SIG-M5 treated with dmso at 0.1 percent for 504 hours (cell line): ENCODE results near the gene ZFAND6.

Source experiments
- DNase-seq: peaks from one replicate; lab custom pipeline; 2025; ENCODE audit not compliant: unreplicated experiment; lab: John Stamatoyannopoulos, UW

ZFAND6 gene

DNA sequence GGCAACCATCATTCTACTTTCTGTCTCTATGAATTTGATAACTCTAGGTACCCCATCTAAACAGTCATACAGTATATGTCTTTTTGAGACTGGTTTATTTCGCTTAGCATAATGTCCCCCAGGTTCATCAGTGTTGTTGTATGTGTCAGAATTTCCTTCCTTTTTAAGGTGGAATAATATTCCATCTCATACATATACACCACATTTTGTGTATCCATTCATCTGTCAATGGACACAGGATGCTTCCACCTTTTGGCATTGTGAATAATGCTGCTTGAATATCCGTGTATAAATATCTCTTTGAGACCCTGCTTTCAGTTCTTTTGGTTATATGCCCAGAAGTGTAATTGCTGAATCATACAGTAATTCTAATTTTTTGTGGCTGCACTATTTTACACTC, 10.4 kb upstream of the ZFAND6 start:
- DNase-seq, result no peak

DNA sequence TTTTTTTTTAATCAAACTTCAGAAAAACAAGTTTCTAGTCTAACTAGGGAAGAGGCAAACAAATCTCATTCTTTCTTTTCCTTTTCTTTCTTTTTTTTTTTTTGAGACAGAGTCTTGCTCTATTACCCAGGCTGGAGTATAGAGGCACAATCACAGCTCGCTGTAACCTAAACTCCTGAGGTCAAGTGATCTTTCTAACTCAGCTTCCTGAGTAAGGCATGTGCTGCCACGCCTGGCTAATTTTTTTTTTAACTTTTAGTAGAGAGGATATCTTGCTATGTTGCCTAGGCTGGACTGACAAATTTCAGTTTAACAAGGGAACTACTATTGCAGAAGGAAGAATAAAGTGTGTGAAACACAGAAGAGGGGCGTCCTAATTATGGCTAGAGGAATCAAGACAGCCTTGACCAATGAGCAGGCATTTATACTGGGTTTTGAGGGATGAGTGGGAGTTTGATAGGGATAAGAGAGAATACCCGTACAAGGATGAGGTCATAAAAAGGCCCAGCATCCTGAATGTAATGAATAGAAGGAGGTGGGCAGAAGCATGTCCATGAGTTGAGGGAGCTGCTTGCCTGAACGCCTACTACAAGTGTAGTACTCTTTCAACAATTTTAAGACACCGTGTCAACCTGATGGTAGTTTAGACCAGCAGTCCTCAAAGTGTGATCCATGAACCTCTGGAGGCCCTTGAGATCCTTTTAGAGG, 6.7 kb upstream of the ZFAND6 start:
- no peak for DNase-seq

DNA sequence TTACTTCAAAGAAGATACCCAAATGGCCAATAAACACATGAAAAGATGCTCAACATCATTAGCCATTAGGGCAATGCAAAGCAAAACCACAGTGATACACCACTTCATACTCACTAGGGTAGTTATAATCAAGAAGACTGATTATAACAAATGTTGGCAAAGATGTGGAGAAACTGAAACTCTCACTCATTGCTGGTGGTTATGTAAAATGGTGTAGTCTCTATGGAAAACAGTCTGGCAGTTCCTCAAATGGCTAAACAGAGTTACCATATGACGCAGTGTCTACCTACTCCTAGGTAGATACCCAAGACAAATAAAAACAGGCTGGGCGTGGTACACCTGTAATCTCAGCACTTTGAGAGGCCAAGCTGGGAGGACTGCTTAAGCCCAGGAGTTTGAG, 3.5 kb upstream of the ZFAND6 start:
- peak; percentile 21 for DNase-seq

DNA sequence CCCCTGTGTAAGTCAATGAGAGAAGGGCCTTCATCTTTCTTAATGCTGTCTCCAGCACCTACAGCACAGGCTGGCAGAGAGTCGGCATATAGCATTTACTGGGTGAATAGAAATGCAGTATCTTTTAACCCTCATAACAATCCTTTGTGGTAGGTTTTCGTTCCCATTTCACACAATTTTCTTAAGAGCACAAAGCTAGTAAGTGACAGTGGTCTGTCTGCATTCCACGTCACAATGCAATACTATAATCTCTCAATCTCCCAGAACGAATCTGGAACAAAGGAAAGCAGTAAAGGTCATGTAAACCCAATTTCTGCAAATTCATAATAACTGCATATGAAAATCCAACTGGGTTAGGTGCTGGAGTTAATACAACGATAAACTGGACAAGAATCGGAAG, 1.4 kb upstream of the ZFAND6 start:
- no peak for DNase-seq

DNA sequence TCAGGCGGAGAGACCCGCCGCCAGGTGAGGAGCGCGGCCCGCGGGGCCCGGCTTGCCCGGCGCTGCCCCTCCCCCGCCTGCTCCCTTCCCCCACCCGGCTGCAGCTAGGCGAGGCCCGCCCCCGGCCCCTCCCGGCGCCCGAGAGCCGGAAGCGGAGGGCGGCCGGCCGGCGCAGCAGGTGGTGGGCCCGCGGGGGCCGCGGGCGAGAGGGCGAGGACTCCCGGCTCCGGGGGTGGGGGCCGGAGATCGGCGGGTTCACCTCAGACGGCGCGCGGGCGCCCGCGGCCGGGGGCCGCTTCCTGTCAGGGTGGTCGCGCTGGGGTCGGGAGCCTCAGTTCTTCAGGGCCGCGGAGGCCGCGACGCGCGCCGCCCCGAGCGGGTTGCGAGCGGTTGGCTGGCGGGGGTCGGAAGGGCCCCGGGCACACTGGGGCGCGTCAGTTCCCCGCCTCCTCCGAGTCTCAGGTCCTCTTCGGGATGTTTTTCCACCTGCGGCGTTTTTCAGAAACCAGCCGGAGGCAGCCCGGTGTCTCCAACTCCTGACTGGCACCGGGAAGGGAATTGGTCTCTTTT, 395 bp downstream of the ZFAND6 start:
- DNase-seq, result peak; percentile 69

DNA sequence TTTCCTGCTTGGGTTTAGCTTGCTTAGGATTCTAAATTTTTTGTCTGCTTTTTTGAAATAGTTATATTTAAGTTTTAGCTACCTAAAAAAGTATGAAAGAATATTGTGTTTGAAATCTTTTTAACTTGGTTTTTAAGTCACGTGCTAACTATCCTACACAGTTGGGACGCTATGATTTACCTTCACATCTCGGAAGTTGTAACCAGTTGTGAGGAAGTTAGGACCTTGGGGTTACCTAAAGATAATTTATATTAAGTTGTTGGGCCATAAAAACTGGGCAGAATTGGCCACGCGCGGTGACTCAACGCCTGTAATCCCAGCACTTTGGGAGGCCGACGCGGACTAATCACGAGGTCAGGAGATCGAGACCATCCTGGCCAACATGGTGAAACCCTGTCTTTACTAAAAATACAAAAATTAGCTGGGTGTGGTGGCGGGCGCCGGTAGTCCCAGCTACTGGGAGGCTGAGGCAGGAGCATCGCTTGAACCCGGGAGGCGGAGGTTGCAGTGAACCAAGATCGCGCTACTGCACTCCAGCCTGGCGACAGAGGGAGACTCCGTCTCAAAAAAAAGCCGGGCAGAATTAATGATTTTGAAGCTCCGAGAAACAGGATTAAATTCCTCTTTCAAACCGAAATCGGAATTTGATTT, 1.0 kb downstream of the ZFAND6 start:
- DNase-seq, result peak; percentile 51

DNA sequence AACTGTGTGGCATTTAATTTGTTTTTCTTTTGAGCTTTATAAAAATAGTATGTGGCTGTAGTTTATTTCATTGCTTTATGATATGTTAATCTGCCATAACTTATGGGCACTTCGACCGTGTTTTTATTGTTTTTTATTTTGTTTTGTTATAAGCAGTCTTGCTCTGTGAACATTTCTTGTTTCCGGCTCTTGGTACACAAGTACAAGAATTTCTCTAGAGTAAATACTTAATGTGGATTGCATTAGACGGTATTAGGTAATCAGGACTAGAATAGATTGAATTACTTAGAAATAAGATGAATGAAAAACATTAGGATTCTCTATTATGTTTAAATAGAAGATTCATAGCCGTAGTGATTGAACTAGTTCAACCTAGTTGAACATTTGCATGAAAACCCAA, 2.1 kb downstream of the ZFAND6 start:
- no peak for DNase-seq

DNA sequence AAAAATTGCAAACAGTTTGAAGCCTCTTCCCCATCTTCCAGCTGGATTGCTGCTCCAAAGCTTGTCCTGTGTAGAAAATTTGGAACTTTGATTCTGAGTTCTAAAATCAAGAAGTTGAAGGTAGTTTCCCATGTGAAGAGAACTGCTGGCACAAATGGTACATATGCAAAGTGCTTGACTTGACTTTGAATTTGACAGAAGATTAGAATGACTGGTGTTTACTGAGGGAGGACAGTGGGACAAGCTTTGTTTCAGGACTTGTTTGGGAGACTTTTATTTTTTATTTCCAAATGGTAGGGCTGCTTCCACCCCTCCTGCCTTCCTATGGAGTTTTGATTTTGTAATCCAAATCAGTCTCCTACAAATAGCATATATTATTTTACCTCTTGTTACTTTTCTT, 7.4 kb downstream of the ZFAND6 start:
- DNase-seq, result no peak

DNA sequence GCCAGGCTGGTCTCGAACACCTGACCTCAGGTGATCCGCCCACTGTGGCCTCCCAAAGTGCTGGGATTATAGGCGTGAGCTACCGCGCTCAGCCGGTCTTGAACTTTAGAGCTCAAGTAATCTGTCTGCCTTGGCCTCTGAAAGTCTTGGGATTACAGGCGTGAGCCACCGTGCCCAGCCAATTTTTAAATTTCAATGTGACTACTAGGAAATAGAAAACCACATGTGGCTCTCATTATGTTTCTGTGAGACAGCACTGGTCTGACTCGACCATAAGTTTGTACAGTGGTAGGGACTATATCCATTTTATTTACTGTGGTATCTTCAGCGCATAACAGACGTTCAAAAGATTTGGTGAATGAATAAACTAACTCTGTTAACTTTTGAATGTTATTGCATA, 9.1 kb downstream of the ZFAND6 start:
- DNase-seq, result no peak

DNA sequence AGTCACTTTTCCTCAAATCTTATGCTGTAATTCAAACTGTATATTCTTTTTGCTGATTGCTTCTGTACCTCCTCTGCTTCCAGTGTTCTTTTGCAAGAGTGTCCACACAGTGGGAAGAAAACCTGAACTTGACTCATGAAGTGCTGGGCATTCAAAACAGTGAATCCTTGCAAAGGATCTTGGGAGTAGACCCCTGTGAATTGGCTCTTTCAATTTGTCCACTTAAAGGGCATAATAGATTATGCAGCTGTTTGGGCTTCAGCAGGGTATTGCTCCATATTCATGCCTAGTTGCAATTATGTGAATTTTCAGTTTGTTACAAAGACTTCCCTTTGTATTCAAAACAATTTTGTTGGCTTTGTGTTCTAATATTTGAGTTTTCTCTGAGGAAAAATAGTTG, 11.4 kb downstream of the ZFAND6 start:
- DNase-seq, result peak; percentile 52

DNA sequence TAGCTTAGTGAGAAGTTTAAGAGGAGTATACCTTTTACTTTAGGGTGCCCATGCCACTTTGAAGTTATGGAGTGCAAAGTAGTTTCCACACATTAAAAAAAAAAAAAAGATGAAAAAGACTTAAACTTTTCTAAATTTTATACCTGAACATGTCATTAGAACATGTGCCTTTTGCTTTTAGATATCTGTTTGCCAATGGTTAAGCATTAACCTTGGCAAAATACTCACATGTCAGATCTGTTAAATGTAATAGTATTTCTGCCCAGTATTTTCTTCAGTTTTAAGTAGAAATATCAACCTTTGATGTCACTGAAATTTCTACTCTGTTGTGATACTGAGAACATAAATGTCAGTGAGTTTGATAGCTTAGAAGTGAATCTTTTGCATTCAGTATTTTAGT, 12.2 kb downstream of the ZFAND6 start:
- no peak for DNase-seq

DNA sequence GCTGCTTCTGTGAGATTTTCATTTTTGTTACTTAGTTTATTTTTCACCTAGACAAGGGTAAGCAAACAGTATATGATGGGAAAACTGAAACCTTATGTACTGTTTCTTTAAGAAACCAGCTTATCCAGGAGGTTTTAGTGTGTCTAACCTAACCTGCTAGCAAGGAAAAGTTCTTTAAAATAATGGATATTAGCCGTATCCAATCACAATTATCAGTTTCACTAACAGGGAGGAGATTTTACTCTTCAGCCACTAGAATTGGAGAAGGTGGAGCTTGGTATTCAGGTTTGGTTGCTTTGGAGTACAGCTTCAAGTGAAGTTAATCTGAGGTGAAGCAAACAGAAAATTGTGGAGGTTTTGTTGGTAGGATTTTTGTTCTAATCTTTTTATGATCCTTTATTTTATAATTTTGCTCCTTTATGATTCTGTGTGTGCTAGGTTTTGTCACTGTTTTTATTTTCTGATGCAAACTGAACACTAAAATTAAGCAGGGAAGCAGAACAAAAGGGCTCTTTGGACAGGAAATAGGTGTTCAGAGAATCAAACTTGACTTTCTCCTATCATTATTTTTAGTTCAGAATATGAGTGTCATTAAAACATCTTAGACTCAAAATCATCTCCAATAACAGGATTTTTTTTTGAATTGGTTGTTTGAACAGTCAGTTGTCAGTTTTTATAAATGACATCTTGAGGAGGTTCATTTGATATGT, 13.0 kb downstream of the ZFAND6 start:
- DNase-seq, result peak; percentile 97

DNA sequence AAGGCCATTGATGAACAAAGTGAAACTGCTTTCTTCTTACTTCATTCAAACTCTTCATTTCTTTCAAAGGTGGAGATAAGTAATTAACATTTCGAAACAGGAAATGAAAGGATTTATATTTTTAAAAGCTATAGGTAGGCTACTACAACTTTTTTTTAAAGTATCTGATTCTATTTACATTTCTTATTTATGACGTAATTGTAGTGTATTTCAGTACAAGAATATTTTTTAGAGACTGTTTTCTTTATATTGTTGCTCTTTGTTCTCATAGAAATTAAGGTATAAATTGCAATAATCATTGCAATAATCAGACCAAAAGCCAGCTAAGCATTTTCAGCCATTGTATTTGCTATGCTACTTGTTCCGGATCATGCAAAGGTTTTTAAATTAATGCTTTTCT, 13.7 kb downstream of the ZFAND6 start:
- DNase-seq, result no peak

DNA sequence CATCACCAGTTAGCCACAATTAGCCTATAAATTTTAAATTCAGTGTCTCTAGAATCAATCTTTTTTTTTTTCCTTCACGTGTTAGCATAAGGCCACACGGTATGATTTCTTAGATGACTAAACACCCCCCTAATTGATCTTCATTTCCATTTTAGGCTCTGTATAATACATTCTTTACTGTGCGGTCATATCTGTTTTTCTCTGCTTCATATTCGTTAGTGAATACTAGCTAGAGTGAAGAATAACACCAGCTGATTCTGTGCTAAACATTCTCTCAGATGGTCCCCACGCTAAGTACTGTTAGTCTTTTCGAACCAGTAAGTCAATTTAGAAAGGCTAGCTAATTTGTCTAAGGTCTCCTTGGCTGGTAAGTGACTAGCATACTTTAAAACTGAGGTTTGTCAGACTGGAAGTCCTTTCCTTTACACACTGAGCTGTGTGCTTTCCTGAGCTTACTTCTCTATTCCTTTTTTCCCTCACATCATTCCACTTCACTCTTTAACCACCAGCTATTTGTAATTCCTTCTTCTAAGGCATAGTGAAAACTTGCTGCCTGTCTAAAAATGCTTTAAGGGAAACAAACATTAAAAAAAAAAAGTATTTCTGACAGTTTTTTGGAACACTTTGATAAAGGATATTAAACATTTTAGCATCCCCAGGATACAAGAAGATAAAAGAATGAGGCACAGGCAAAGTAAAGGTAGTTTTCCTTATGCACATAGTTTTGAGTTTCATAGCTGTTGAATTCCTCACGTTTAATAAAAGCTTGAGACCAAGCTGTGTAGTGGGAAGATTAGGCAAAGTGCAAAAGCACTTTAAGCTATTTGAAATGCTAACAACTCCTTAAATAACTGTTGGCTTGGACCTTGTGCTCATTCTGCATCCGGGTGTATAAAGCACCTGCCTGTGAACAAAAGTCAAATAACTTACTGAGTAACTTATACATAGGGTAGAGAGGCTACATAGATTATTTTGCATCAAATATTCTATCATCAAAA, 17.1 kb downstream of the ZFAND6 start:
- DNase-seq, result no peak

DNA sequence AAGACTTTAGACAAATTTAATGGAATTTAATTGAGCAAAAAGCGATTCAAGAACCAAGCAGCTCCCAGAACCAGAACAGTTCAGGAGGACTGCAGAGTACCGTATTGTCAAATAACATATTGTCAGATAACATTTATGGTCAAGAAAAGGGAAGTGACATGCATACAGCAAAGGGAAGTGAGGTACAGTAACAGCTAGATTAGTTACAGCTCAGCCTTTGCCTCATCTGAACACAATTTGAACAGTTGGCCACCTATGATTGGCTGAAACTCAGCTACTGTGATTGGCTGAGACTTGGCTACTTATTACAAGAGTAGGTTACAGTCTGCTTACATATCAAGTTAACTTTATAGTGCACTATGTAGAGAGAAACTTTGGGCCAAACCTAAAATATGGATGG, 21.9 kb downstream of the ZFAND6 start:
- DNase-seq, result peak; percentile 83

DNA sequence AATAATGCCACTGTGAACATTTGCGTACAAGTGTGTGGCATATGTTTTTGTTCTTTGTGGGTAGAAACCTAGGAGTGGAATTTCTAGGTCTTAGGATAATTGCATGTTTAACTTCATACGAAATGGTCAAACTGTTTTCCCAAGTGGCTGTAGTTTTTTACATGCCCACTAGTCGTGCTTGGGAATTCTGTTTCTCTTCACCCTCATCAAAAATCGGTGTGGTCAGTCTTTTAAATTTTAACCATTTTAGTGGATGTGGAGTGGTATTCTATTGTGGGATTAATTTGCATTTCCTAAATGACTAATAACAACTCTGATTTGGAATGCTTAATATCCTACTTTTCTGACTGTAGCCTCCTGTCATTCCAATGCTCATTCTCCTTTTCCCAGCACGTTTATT, 27.6 kb downstream of the ZFAND6 start:
- no peak for DNase-seq

DNA sequence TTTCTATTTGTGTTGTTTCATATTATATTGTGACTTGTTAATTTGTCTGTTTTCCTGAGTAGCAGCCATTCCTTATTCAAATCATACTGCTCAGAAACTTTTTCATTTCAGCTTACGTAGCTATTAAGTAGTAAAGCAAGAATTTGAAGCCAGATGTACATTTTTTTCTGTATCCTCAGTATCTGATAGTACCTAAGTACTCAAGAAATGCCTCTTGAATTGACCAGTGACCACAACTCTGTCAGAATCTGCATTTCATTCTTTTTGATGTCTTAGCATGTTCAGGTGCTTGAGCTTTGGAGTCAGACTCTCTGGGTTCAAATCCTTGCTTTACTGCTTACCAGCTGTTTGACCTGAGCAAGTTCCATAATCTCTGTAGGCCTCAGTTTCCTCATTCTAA, 30.6 kb downstream of the ZFAND6 start:
- DNase-seq, result no peak

DNA sequence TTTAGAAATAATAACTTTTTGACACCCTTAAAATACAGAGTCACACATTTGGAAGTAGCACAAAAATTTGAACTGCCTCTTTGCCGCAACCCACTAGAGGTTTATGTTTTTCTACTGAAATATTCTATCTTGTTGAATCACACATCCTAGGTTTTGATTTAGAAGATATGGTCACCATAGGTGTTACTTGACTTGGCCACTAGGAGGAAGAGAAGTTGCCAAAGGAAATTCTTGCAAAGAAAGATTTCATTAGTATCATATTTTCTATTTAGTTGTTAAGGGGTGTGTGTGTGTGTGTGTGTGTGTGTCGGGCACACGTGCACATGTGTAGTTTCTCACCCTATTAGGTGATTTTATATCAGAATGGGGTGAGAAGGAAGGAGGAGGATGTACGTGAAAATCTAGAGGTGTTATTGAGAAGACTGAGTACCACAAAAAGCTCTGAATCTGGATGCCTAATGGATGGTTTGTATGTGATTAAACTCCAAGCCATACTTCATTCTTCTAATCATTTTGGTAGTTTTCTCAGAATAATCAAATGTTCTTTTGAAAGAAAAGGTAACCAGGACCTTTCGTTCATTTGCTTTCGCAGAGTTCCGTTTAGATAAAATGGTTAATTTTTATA, 31.5 kb downstream of the ZFAND6 start:
- DNase-seq, result peak; percentile 34

DNA sequence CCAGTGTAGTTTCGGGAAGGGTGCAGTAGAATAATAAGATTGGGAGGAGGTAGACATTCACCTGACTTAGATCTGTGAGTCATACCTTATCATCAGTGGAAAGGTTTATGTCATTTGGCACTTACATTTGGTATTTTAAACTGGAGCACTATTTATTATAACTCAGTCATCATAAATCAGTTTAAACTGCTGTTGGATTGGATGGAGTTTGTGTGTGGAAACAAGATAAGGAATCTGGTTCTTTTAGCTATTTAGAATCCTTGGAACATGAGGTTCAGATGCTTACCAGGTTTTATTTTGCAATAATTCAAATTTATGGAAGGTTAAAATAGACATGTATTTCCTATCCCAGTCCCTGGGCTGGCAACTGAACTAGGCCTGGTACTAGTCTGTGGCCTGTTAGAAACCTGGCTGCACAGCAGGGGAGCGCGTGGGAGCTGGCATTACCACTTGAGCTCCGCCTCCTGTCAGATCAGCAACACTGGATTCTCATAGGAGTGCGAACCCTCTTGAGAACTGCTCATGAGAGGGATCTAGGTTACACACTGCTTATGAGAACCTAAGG, 34.5 kb downstream of the ZFAND6 start:
- no peak for DNase-seq

DNA sequence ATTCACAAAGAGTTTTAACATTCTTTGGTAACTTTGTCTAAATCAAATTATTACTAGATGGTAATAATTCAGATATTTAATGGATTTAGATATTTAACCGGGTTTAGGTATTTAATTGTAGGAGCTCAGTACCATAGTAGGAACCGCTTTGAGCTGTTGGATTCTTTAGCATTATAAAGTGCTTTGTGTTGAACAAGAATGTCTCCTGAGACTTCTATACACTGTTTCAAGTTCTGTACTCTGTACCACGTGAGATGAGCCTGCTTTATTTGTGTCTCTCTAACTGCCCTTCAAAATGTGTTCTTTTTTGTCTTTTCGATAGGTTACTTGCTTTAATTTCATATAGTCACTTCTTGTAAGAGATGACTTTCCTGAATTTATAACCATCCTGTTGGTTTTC, 36.0 kb downstream of the ZFAND6 start:
- DNase-seq, result no peak
